DMS153 treated with DMSO at 0.1 percent for 48 hours (cell line): ENCODE results near the gene PDHX.
A peak's percentile ranks its signal among the peaks of the same experiment; 100 is the strongest.

ENCODE experiments used
- DNase-seq: peaks from one replicate; lab custom pipeline; 2025; ENCODE audit not compliant: unreplicated experiment; lab: John Stamatoyannopoulos, UW

PDHX gene

GRCh38 chr11:34987617-34988016 lies 71.2 kb downstream of the PDHX start:
- DNase-seq = no peak

- no peak for DNase-seq
Observed at GRCh38 chr11:34988294-34989255, 72.2 kb downstream of the PDHX start.

GRCh38 chr11:34990916-34991315 lies 74.5 kb downstream of the PDHX start:
- DNase-seq = no peak

GRCh38 chr11:34994854-34995253 lies 78.4 kb downstream of the PDHX start:
- DNase-seq = no peak

- no peak for DNase-seq
Observed at GRCh38 chr11:34996958-34997357, 80.5 kb downstream of the PDHX start.

DNA sequence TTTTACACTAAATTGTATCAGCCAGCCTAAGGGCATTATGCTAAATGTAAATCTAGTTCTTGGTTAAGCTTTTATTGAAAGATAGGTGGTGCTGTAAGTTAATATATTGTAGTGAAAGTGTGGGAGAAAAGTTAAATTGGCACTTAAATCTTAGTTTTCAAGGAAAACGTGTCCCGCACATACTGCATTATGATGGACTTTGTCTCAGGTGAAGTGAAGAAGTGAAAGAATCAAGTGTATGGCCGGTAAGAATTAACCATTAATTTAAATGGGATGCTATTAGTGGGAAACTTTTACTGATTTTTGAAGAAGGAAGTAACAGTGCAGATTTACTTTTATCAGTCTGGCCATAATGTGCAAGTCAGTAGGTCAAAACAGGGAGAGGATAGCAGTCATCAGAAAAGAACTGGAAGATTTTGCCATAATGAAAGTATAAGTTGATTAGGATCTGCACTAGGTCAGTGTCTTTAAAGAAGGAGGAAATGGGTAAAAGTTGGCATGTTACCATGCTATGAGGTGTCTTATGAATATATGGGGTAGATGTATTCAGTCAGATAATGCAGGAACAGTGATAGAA lies 81.6 kb downstream of the PDHX start:
- peak; percentile 8 for DNase-seq

GRCh38 chr11:34999453-34999852 lies 83.0 kb downstream of the PDHX start:
- DNase-seq = no peak

GRCh38 chr11:35003186-35003585 lies 86.8 kb downstream of the PDHX start:
- DNase-seq = no peak

DNA sequence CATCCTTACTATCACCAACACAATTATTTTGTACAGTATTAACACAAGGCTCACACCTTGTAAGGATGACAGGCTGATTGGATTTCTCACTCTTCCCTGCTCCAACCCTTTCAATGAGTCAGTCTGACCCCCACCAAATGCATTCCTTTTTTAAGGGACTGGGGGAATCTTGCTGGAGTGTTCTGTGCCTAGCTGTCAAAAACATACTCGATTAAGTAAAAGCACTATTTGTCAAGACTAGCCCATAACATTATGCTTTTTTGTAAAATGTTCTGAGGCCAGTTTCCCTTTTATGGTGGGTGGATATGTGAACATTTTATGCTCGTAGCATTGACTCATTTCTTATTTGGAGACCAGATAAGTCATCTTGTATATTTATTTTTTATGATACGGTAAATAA lies 87.2 kb downstream of the PDHX start:
- no peak for DNase-seq

- no peak for DNase-seq
Observed at GRCh38 chr11:35005141-35005780, 88.8 kb downstream of the PDHX start.

DNA sequence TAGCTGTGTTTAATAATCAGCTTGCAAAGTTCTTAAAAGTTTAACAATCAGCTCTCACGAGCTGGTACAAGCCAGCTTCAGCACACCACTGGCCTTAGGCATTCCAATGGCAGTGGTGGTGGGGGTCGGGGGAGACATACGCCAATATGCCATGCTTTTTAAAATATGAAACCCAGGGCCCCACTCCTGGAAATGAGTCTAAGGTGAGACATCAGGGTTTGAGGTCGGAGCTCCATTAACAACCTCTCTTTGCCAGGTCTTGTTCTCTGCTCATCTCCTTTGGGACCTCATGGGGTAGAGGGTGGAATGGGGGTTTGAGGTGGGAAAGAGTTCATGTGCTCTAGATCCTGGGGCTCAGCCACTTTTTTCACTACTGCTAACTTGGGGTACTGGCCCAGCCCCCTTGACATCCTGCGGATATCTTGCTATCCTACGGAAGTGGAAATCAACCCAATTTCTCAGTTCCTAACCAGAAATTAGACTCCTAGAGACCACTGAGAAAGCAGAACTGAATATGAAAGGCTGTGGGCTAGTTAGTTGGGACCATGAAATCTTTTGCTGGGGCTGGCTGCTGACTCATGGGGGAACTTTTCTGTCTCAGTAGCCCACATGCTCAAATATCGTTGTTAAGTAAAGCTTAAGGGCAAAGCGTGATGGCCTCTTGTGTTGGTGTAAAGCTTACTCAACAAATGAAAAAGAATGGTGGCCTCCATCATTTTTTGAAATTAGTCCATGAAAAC lies 90.1 kb downstream of the PDHX start:
- no peak for DNase-seq

GRCh38 chr11:35007277-35007676 lies 90.9 kb downstream of the PDHX start:
- DNase-seq = no peak

GRCh38 chr11:35009191-35009943 lies 92.9 kb downstream of the PDHX start:
- no peak for DNase-seq

DNA sequence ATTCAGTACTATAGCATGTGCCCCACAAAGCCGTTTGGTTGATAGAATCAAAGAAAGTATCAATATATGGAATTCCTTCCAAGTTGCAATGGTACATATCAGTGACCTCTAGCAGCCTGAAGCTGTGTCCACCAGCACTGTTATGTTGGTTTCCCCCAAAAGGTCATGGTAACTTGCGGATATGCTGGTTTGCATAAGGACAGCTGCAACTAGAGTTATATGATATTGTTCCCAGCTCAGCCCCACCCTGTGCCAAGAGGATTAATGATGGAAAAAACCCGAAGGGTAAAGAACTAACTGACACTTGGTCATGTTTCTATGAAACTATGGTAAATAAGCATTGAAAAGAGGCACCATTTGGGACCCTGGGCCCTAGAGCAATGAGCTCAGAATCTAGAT lies 93.5 kb downstream of the PDHX start:
- no peak for DNase-seq

DNA sequence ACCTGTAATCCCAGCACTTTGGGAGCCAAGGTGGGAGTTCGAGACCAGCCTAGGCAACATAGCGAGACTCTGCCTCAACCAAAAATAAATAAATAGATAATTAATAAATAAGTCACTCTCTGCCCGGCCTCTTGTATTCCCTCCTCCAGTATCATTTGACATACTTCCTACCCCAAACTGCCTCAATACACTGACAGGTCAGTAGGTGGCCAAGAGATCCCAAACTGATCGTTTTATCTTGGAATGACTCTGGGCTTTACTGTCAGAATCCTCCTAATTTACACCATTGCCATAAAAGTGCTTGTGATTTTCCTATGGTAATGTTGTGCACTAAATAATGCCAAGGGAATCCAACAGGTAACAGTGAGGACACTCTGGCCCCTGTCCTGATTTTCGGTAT lies 94.2 kb downstream of the PDHX start:
- DNase-seq = no peak

DNA sequence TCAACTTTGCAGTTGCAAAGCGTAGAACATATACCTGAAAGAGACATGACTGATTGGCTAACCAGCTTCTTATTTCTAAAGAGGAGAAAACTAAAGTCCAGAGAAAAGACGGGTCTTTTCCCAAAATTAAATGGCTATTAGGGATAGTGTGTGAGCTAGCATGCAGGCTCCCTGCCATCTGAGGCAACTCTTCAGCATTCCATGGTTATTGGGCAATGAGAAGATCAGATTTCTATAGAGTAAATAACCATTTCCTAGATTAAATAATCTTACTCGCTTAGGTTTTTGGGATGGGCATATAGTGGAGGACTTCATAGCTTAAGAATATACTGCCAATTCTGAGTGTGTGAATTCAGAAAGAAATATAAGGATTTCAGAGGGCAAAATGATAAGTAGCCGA lies 95.0 kb downstream of the PDHX start:
- DNase-seq = no peak

DNA sequence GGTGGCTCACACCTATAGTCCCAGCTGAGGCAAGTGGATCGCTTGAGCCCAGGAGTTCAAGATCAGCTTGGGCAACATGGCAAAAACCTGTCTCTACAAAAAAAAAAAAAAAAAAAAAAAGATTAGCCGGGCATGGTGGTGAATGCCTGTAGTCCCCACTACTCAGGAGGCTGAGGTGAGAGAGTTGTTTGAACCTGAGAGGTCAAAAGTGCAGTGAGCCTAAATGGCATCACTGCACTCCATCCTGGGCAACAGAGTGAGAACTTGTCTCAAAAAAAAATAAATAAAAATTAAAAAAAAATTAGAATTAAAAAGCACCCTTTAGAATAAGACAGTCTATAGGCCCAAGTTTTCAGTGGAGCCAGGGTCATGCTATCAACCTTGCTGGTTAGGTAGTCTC lies 95.5 kb downstream of the PDHX start:
- no peak for DNase-seq

GRCh38 chr11:35012467-35013191 lies 96.2 kb downstream of the PDHX start:
- DNase-seq = no peak

DNA sequence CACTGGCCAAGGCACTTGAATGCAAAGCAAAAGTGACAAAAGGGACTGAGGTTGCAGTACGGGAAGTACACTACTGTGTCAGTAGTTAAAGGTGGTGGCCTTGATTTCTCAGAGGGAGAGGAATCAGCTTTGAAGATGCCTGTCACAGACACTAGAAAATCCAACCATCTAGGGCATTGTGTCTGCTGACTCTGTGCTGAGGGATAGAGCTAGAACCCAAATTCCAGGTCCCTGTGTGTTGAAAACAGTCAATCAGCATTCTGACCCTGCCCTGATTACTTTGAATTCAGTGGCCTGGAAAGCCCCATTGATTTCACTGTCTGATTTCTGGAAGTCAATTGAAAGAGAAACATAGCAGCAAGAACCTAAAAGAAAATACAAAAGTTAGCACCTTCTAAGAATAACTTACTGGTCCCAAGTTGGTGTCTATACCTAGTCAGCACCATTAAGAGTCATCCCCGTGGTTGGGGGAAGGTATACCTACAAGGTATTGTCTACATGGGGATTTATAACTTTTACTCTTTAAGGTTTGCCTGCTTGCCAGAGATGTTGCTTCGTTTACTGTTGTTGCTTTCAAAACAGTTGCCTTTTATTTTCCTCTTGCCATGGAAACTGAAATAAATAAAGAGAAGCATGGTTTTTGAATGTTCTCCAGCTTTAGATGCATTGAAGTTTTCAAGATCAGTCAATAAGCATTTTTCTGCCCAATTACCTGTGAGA lies 97.3 kb downstream of the PDHX start:
- DNase-seq = no peak
